GM23248 (cell line): ENCODE results near the gene DIAPH3.

ENCODE experiments used
- EZH2 ChIP-seq: fragments of 200-600 bp; sonication (generic); IDR thresholded peaks from 2 replicates; pipeline ENCODE4 v1.6.1; 2018; ENCODE audit warnings: antibody characterized with exemption, mild to moderate bottlenecking; ENCODE audit not compliant: insufficient read depth, poor library complexity, severe bottlenecking
- EZH2phosphoT487 ChIP-seq: fragments of 200-600 bp; sonication (generic); IDR thresholded peaks from 2 replicates; pipeline ENCODE4 v1.6.1; 2018; ENCODE audit warnings: antibody characterized with exemption, moderate library complexity, mild to moderate bottlenecking, low read depth; ENCODE audit not compliant: insufficient read depth

- TF ChIP-seq EZH2phosphoT487: no peak
- TF ChIP-seq EZH2: no peak
Observed at GRCh38 chr13:60182907-60183306, 19.2 kb upstream of the DIAPH3 start.
